Stimulated activated naive B cell treated with anti-CD40 and anti-IgM and Interleukin-4, amounts not matched to agents 10 μg/mL and 1 μg/mL and 100 μg/mL, for 72 hours (primary cell): ENCODE results near the gene PPFIA1.

ENCODE experiments used
- ATAC-seq, 2 donors: fragments of 150-1000 bp; cut with Tn5 transposase; replicated peaks; 2 replicates each; pipeline ENCODE4 v1.10.0; 2021; ENCODE audit warnings: moderate library complexity in 1 of 2
- DNase-seq: peaks from one replicate; pipeline ENCODE4 v3.0.0; 2021
- H3K27ac Mint-ChIP-seq: one replicate; pipeline ENCODE4 v1.8.0; 2022; ENCODE audit warnings: mild to moderate bottlenecking, mixed read lengths
- H3K27me3 Mint-ChIP-seq, 2 donors: one replicate each; pipeline ENCODE4 v1.8.0; 2022; ENCODE audit warnings: mixed read lengths in 2 of 2
- H3K36me3 Mint-ChIP-seq, 2 donors: one replicate each; pipeline ENCODE4 v1.8.0; 2022; ENCODE audit warnings: mixed read lengths in 2 of 2, mild to moderate bottlenecking in 1 of 2
- H3K4me1 Mint-ChIP-seq, 2 donors: one replicate each; pipeline ENCODE4 v1.8.0; 2022; ENCODE audit warnings: mixed read lengths in 2 of 2, mild to moderate bottlenecking in 1 of 2
- H3K4me3 Mint-ChIP-seq, 2 donors: one replicate each; pipeline ENCODE4 v1.8.0; 2022; ENCODE audit warnings: mild to moderate bottlenecking in 2 of 2, mixed read lengths in 2 of 2, moderate library complexity in 1 of 2
- H3K9me3 Mint-ChIP-seq, 2 donors: one replicate each; pipeline ENCODE4 v1.8.0; 2022; ENCODE audit warnings: mixed read lengths in 2 of 2, mild to moderate bottlenecking in 1 of 2

The PPFIA1 gene

GRCh38 chr11:70296681-70297080 lies 26.2 kb downstream of the PPFIA1 start:
- DNase-seq (no peak), ATAC-seq (no peak)
- H3K4me3 Mint-ChIP-seq: no peak overlapping the region
- no peaks in the 10 kb centered on the region for H3K9me3 Mint-ChIP-seq
- H3K27ac Mint-ChIP-seq: no peak overlapping the region
- H3K4me1 Mint-ChIP-seq: peaks cover 7 to 21% of the 10 kb centered on the region in 2 donors
- H3K27me3 Mint-ChIP-seq: no peaks in the 10 kb centered on the region
- H3K36me3 Mint-ChIP-seq: peaks cover 39 to 51% of the 10 kb centered on the region in 2 donors

- peak; percentile 36 to 59 for ATAC-seq
- H3K27ac Mint-ChIP-seq: no peak overlapping the region
- H3K4me1 Mint-ChIP-seq: peaks cover 13 to 21% of the 10 kb centered on the region in 2 donors
Observed at GRCh38 chr11:70297341-70297740, 26.9 kb downstream of the PPFIA1 start.

GRCh38 chr11:70298243-70298915 lies 27.9 kb downstream of the PPFIA1 start:
- H3K27me3 Mint-ChIP-seq: no peaks in the 10 kb centered on the region

More at GRCh38 chr11:70297341-70297740, 26.9 kb downstream of the PPFIA1 start:
- H3K36me3 Mint-ChIP-seq: peaks cover 44 to 56% of the 10 kb centered on the region in 2 donors
- DNase-seq: no peak
- H3K9me3 Mint-ChIP-seq: no peaks in the 10 kb centered on the region
- no peak overlapping the region for H3K4me3 Mint-ChIP-seq
- H3K27me3 Mint-ChIP-seq: no peaks in the 10 kb centered on the region

GRCh38 chr11:70299636-70300035 lies 29.1 kb downstream of the PPFIA1 start:
- DNase-seq (no peak), ATAC-seq (no peak)
- no peaks in the 10 kb centered on the region for H3K9me3 Mint-ChIP-seq
- no peak overlapping the region for H3K27ac Mint-ChIP-seq
- no peaks in the 10 kb centered on the region for H3K27me3 Mint-ChIP-seq
- peaks cover 9 to 25% of the 10 kb centered on the region in 2 donors for H3K4me1 Mint-ChIP-seq
- H3K36me3 Mint-ChIP-seq: peaks cover 33 to 43% of the 10 kb centered on the region in 2 donors
- no peak overlapping the region for H3K4me3 Mint-ChIP-seq

More at GRCh38 chr11:70298243-70298915, 27.9 kb downstream of the PPFIA1 start:
- H3K4me1 Mint-ChIP-seq: peaks cover 9 to 21% of the 10 kb centered on the region in 2 donors
- ATAC-seq (no peak), DNase-seq (no peak)
- H3K36me3 Mint-ChIP-seq: peaks cover 39 to 50% of the 10 kb centered on the region in 2 donors
- H3K4me3 Mint-ChIP-seq: no peak overlapping the region
- no peaks in the 10 kb centered on the region for H3K9me3 Mint-ChIP-seq
- H3K27ac Mint-ChIP-seq: no peak overlapping the region

- Mint-ChIP-seq H3K4me1 (peaks cover 11 to 34% of the 10 kb centered on the region in 2 donors), H3K4me3 (no peak overlapping the region), H3K36me3 (peaks cover 33 to 46% of the 10 kb centered on the region in 2 donors), H3K9me3 (no peaks in the 10 kb centered on the region), H3K27ac (no peak overlapping the region), H3K27me3 (no peaks in the 10 kb centered on the region)
- ATAC-seq (no peak), DNase-seq (no peak)
Observed at GRCh38 chr11:70301191-70301590, 30.7 kb downstream of the PPFIA1 start.

GRCh38 chr11:70301721-70302418 lies 31.4 kb downstream of the PPFIA1 start:
- Mint-ChIP-seq H3K9me3 (no peaks in the 10 kb centered on the region), H3K27me3 (no peaks in the 10 kb centered on the region), H3K4me1 (peaks cover 15 to 38% of the 10 kb centered on the region in 2 donors), H3K27ac (no peak overlapping the region), H3K4me3 (no peak overlapping the region), H3K36me3 (peaks cover 29 to 46% of the 10 kb centered on the region in 2 donors)
- ATAC-seq (no peak), DNase-seq (no peak)

- H3K27ac Mint-ChIP-seq: no peak overlapping the region
- no peak for ATAC-seq
- DNase-seq: no peak
- peaks cover 28 to 48% of the 10 kb centered on the region in 2 donors for H3K36me3 Mint-ChIP-seq
- H3K4me1 Mint-ChIP-seq: peaks cover 15 to 38% of the 10 kb centered on the region in 2 donors
- H3K4me3 Mint-ChIP-seq: no peak overlapping the region
- no peaks in the 10 kb centered on the region for H3K27me3 Mint-ChIP-seq
- no peaks in the 10 kb centered on the region for H3K9me3 Mint-ChIP-seq
Observed at GRCh38 chr11:70302419-70302752, 31.9 kb downstream of the PPFIA1 start.

- ATAC-seq (no peak), DNase-seq (no peak)
- Mint-ChIP-seq H3K36me3 (peaks cover 28 to 41% of the 10 kb centered on the region in 2 donors), H3K4me3 (no peak overlapping the region), H3K27me3 (no peaks in the 10 kb centered on the region), H3K4me1 (peaks cover 13 to 31% of the 10 kb centered on the region in 2 donors), H3K27ac (no peak overlapping the region), H3K9me3 (no peaks in the 10 kb centered on the region)
Observed at GRCh38 chr11:70303070-70303469, 32.6 kb downstream of the PPFIA1 start.

GRCh38 chr11:70304208-70304603 lies 33.7 kb downstream of the PPFIA1 start:
- ATAC-seq (no peak), DNase-seq (no peak)
- H3K36me3 Mint-ChIP-seq: peaks cover 26 to 36% of the 10 kb centered on the region in 2 donors
- peaks cover 13 to 24% of the 10 kb centered on the region in 2 donors for H3K4me1 Mint-ChIP-seq
- no peaks in the 10 kb centered on the region for H3K9me3 Mint-ChIP-seq
- H3K27ac Mint-ChIP-seq: no peak overlapping the region
- no peak overlapping the region for H3K4me3 Mint-ChIP-seq
- no peaks in the 10 kb centered on the region for H3K27me3 Mint-ChIP-seq

GRCh38 chr11:70305501-70305900 lies 35.0 kb downstream of the PPFIA1 start:
- DNase-seq: no peak
- H3K27ac Mint-ChIP-seq: no peak overlapping the region
- no peak for ATAC-seq
- H3K4me1 Mint-ChIP-seq: peaks cover 13 to 25% of the 10 kb centered on the region in 2 donors
- no peak overlapping the region for H3K4me3 Mint-ChIP-seq
- H3K36me3 Mint-ChIP-seq: peaks cover 24 to 37% of the 10 kb centered on the region in 2 donors
- no peaks in the 10 kb centered on the region for H3K9me3 Mint-ChIP-seq
- no peaks in the 10 kb centered on the region for H3K27me3 Mint-ChIP-seq

GRCh38 chr11:70306586-70307033 lies 36.1 kb downstream of the PPFIA1 start:
- Mint-ChIP-seq H3K27ac (peak overlapping the region; percentile 1), H3K4me3 (no peak overlapping the region), H3K36me3 (peaks cover 34 to 41% of the 10 kb centered on the region in 2 donors), H3K9me3 (no peaks in the 10 kb centered on the region), H3K27me3 (no peaks in the 10 kb centered on the region), H3K4me1 (peaks cover 19 to 36% of the 10 kb centered on the region in 2 donors)
- ATAC-seq (peak; percentile 67 to 76), DNase-seq (no peak)

- no peak for DNase-seq
- peaks cover 15 to 36% of the 10 kb centered on the region in 2 donors for H3K4me1 Mint-ChIP-seq
- peaks cover 31 to 37% of the 10 kb centered on the region in 2 donors for H3K36me3 Mint-ChIP-seq
- H3K4me3 Mint-ChIP-seq: no peak overlapping the region
- ATAC-seq: no peak
- H3K27ac Mint-ChIP-seq: no peak overlapping the region
- H3K27me3 Mint-ChIP-seq: no peaks in the 10 kb centered on the region
- H3K9me3 Mint-ChIP-seq: no peaks in the 10 kb centered on the region
Observed at GRCh38 chr11:70307176-70307575, 36.7 kb downstream of the PPFIA1 start.

- Mint-ChIP-seq H3K9me3 (peaks cover 4 to 9% of the 10 kb centered on the region in 2 donors), H3K4me1 (peaks cover 35 to 56% of the 10 kb centered on the region in 2 donors), H3K4me3 (no peak overlapping the region), H3K27me3 (no peaks in the 10 kb centered on the region), H3K27ac (no peak overlapping the region), H3K36me3 (peaks cover 56 to 66% of the 10 kb centered on the region in 2 donors)
- DNase-seq: no peak
- no peak for ATAC-seq
Observed at GRCh38 chr11:70311616-70312015, 41.1 kb downstream of the PPFIA1 start.

GRCh38 chr11:70312401-70313357 lies 42.2 kb downstream of the PPFIA1 start:
- Mint-ChIP-seq H3K9me3 (peaks cover 4 to 9% of the 10 kb centered on the region in 2 donors), H3K27me3 (no peaks in the 10 kb centered on the region), H3K4me1 (peaks cover 32 to 48% of the 10 kb centered on the region in 2 donors), H3K36me3 (peaks cover 51 to 58% of the 10 kb centered on the region in 2 donors), H3K27ac (no peak overlapping the region), H3K4me3 (no peak overlapping the region)
- ATAC-seq: no peak
- no peak for DNase-seq
